ENCODE results near the gene SOX15. TPM values are rescaled to one million over a fixed set of nuclear protein-coding genes. Genes with fewer than 3 reads are reported as not detected.

Gene SOX15
- total and polyA plus RNA-seq, 10 of the 15 experiments (the other 5 are each of a cell fraction or from before 2014, with no cell fraction given): 0.06 to 0.53 (median 0.16) TPM; not detected in 2

- TF ChIP-seq HCFC1 (IDR thresholded peaks at IDR 0.05; ENCODE audit: low read length) (no peak), PAX5 (IDR thresholded peaks at IDR 0.05; ENCODE audit: borderline replicate concordance, low read depth, low read length) (no peak), SUPT20H (IDR thresholded peaks at IDR 0.05; ENCODE audit: borderline replicate concordance, control insufficient read depth, low read depth, low read length) (no peak), ATF3 (IDR thresholded peaks at IDR 0.05; ENCODE audit: borderline replicate concordance, extremely low read depth, low read depth, low read length) (no peak), SUZ12 (IDR thresholded peaks at IDR 0.05; ENCODE audit: unreplicated experiment) (no peak), CREB1 (IDR thresholded peaks at IDR 0.05; ENCODE audit: low read depth) (no peak), STAT3 (IDR thresholded peaks at IDR 0.05; ENCODE audit: low read depth, low read length) (no peak), SP1 (IDR thresholded peaks at IDR 0.05; ENCODE audit: low read depth, low read length) (no peak), JUND (IDR thresholded peaks at IDR 0.05; ENCODE audit: low read depth, low read length) (no peak), STAT1 (conservative IDR thresholded peaks at IDR 0.05) (no peak)
- TF ChIP-seq, protein P1, sequence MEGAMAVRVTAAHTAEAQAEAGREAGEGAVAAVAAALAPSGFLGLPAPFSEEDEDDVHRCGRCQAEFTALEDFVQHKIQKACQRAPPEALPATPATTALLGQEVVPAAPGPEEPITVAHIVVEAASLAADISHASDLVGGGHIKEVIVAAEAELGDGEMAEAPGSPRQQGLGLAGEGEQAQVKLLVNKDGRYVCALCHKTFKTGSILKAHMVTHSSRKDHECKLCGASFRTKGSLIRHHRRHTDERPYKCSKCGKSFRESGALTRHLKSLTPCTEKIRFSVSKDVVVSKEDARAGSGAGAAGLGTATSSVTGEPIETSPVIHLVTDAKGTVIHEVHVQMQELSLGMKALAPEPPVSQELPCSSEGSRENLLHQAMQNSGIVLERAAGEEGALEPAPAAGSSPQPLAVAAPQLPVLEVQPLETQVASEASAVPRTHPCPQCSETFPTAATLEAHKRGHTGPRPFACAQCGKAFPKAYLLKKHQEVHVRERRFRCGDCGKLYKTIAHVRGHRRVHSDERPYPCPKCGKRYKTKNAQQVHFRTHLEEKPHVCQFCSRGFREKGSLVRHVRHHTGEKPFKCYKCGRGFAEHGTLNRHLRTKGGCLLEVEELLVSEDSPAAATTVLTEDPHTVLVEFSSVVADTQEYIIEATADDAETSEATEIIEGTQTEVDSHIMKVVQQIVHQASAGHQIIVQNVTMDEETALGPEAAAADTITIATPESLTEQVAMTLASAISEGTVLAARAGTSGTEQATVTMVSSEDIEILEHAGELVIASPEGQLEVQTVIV (IDR thresholded peaks at IDR 0.05; ENCODE audit: borderline replicate concordance, partially characterized antibody): no peak
- TF ChIP-seq, protein P2, sequence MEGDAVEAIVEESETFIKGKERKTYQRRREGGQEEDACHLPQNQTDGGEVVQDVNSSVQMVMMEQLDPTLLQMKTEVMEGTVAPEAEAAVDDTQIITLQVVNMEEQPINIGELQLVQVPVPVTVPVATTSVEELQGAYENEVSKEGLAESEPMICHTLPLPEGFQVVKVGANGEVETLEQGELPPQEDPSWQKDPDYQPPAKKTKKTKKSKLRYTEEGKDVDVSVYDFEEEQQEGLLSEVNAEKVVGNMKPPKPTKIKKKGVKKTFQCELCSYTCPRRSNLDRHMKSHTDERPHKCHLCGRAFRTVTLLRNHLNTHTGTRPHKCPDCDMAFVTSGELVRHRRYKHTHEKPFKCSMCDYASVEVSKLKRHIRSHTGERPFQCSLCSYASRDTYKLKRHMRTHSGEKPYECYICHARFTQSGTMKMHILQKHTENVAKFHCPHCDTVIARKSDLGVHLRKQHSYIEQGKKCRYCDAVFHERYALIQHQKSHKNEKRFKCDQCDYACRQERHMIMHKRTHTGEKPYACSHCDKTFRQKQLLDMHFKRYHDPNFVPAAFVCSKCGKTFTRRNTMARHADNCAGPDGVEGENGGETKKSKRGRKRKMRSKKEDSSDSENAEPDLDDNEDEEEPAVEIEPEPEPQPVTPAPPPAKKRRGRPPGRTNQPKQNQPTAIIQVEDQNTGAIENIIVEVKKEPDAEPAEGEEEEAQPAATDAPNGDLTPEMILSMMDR (IDR thresholded peaks at IDR 0.05 in 2 of 3, conservative IDR thresholded peaks at IDR 0.05 in 1 of 3; ENCODE audit: control insufficient read depth in 2 of 3, extremely low read depth in 1 of 3, insufficient read depth in 1 of 3, low read depth in 3 of 3, low read length in 3 of 3): no peak
- TF ChIP-seq, protein P3, sequence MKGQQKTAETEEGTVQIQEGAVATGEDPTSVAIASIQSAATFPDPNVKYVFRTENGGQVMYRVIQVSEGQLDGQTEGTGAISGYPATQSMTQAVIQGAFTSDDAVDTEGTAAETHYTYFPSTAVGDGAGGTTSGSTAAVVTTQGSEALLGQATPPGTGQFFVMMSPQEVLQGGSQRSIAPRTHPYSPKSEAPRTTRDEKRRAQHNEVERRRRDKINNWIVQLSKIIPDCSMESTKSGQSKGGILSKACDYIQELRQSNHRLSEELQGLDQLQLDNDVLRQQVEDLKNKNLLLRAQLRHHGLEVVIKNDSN (IDR thresholded peaks at IDR 0.05; ENCODE audit: borderline replicate concordance, extremely low read length, insufficient read depth, low read depth, low read length): no peak
- H3K79me2 ChIP-seq (ENCODE audit: control insufficient read depth, insufficient read depth, low read length): peaks cover 2% of the 10 kb centered on the region
- RAD21 ChIA-PET (ENCODE audit: unreplicated experiment): interaction anchor here (1.0 to 2.0 kb wide), 2 partner anchors 16 to 55 kb away, joined by 3 to 30 read pairs; partner anchors contain the start of genes TP53 and WRAP53
- intact Hi-C loops (cut with micrococcal nuclease; ENCODE audit: unreplicated experiment) (loop anchor here (5.0 kb wide), 1 partner anchor 46 kb away; no protein-coding TSS in a partner anchor), in situ Hi-C loops (cut with MboI) (no loop called here)
- peaks cover 1% of the 10 kb centered on the region for H3K4me1 ChIP-seq (ENCODE audit: control insufficient read depth, insufficient read depth, low read length)
- no peaks in the 10 kb centered on the region for H4K20me1 ChIP-seq (ENCODE audit: control insufficient read depth, insufficient read depth)
- FAIRE-seq (no peak), DNase-seq (ENCODE audit: low read depth, low spot score) (no peak), ATAC-seq (no peak)
- CTCF ChIA-PET: interaction anchor here (0.6 to 8.2 kb wide), 17 partner anchors 10 to 169 kb away, joined by 3 to 128 read pairs (median 4); partner anchors contain the start of genes TP53 and WRAP53
- H2AFZ ChIP-seq (ENCODE audit: control insufficient read depth, low read depth, low read length): no peak overlapping the region
- 37% methylated on average over 11 of the region's 11 CpGs for WGBS (ENCODE audit: insufficient coverage, insufficient replicate concordance, low lambda C conversion rate, missing lambda C conversion rate)
- no TSS peak for BruUV-seq (replicated peaks)
- no peak overlapping the region for H3K27ac ChIP-seq (ENCODE audit: control insufficient read depth, insufficient read depth)
- H3K36me3 ChIP-seq (ENCODE audit: control insufficient read depth in 2 of 2, insufficient read depth in 2 of 2, low read length in 1 of 2): no peaks in the 10 kb centered on the region
- no peak overlapping the region for H3K4me3 ChIP-seq
- H3K27me3 ChIP-seq (replicated peaks in 1 of 2; ENCODE audit: control insufficient read depth in 2 of 2, insufficient read depth in 2 of 2, low read length in 1 of 2): no peaks in the 10 kb centered on the region
- no peak overlapping the region for H3K9ac ChIP-seq (ENCODE audit: control insufficient read depth, insufficient read depth, low read length)
- SMC1A ChIA-PET (ENCODE audit: uncharacterized antibody, unreplicated experiment): interaction anchor here (0.6 to 1.7 kb wide), 3 partner anchors 54 to 528 kb away, joined by 3 to 20 read pairs (median 8); partner anchors contain the start of genes TP53 and WRAP53
- no peak overlapping the region for H3K4me2 ChIP-seq (ENCODE audit: control insufficient read depth, insufficient read depth)
- no peaks in the 10 kb centered on the region for H3K9me3 ChIP-seq (replicated peaks; ENCODE audit: control insufficient read depth, insufficient read depth, low read length)
- POLR2A ChIA-PET: interaction anchor here (0.5 to 3.9 kb wide), 4 partner anchors 47 to 271 kb away, joined by 3 to 22 read pairs (median 5); partner anchors contain the start of genes MPDU1, TP53 and WRAP53
Observed at GRCh38 chr17:7631398-7632380, 41.8 kb upstream of the SOX15 start.
